Stomach (tissue), 4 donors: ENCODE results near the gene SPAG17.

Source experiments
- CTCF ChIP-seq, 7 experiments: fragments of 450-650 bp in 4 of 7; fragments of 200-600 bp in 3 of 7; sonication (generic) in 3 of 7; IDR thresholded peaks; one replicate each; pipeline ENCODE4 v1.5.1; 2016 to 2019; ENCODE audit warnings: antibody characterized with exemption in 7 of 7, control low read depth in 2 of 7, mild to moderate bottlenecking in 1 of 7
- POLR2A ChIP-seq, 4 donors: fragments of 450-650 bp; IDR thresholded peaks; one replicate each; pipeline ENCODE4 v1.6.1; 2016; ENCODE audit warnings: antibody characterized with exemption in 4 of 4, control low read depth in 2 of 4, mild to moderate bottlenecking in 1 of 4, moderate library complexity in 1 of 4
- POLR2AphosphoS5 ChIP-seq, 3 donors: sonication (generic); formaldehyde crosslinking; IDR thresholded peaks; one replicate each; pipeline ENCODE4 v1.6.1; 2016; ENCODE audit warnings: antibody characterized with exemption in 3 of 3

GRCh38 chr1:118185084-118185832 lies at the start of gene SPAG17:
- TF ChIP-seq CTCF (IDR thresholded peaks at IDR 0.05) (no peak), POLR2AphosphoS5 (IDR thresholded peaks at IDR 0.05) (no peak), POLR2A (IDR thresholded peaks at IDR 0.05) (no peak)
